ENCODE results near the gene CD81. TPM values are rescaled to one million over a fixed set of nuclear protein-coding genes. Genes with fewer than 3 reads are reported as not detected.

The CD81 gene
- total and polyA plus RNA-seq, 10 of the 15 experiments (the other 5 are each of a cell fraction or from before 2014, with no cell fraction given) = 2.0 to 145 (median 57.2) TPM

DNA sequence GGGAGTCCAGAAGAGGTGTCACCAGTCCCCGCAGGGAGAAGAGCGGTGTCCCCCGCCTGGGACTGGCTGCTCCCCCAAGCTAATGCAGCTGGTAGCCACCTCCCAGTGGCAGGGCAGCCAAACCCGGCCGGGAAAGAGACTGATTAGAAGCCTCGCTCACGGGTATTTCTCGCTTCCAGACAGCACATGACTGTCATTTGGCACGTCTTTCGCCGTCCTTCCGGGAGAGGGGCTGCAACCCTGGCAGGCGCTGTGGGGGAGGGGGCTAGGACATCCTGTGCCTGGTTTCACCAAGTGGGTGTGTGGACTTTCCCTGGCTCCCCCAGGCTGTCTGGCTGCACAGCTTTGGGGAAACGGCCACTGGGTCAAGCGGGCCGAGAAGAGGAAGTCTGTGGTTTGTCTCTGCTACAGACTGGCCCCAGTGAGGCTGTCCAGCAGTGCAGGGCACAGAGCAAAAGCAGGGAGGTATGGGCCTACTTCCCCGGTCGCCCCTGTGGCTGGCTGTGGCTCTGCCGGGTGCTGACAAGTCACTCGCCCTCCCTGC is 3.8 kb downstream of the CD81 start (continued):
- TF ChIP-seq CHD2 (IDR thresholded peaks at IDR 0.05; ENCODE audit: borderline replicate concordance, low read depth, low read length) (no peak), SIN3A (IDR thresholded peaks at IDR 0.05; ENCODE audit: low read depth, low read length) (no peak), JUNB (IDR thresholded peaks at IDR 0.05) (no peak), BCL3 (IDR thresholded peaks at IDR 0.05; ENCODE audit: borderline replicate concordance, insufficient read depth, low read depth, low read length, poor library complexity, severe bottlenecking) (no peak), ZNF207 (IDR thresholded peaks at IDR 0.05; ENCODE audit: borderline replicate concordance) (no peak), ZNF592 (IDR thresholded peaks at IDR 0.05) (no peak), E2F8 (IDR thresholded peaks at IDR 0.05; ENCODE audit: low read depth, partially characterized antibody) (no peak), SMAD1 (IDR thresholded peaks at IDR 0.05; ENCODE audit: low read depth, partially characterized antibody) (no peak)
- TF ChIP-seq, protein P1, sequence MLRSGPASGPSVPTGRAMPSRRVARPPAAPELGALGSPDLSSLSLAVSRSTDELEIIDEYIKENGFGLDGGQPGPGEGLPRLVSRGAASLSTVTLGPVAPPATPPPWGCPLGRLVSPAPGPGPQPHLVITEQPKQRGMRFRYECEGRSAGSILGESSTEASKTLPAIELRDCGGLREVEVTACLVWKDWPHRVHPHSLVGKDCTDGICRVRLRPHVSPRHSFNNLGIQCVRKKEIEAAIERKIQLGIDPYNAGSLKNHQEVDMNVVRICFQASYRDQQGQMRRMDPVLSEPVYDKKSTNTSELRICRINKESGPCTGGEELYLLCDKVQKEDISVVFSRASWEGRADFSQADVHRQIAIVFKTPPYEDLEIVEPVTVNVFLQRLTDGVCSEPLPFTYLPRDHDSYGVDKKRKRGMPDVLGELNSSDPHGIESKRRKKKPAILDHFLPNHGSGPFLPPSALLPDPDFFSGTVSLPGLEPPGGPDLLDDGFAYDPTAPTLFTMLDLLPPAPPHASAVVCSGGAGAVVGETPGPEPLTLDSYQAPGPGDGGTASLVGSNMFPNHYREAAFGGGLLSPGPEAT (IDR thresholded peaks at IDR 0.05; ENCODE audit: low read depth) = peak; percentile 54; the same call in 1 of the 2 replicates
- TF ChIP-seq, protein P2, sequence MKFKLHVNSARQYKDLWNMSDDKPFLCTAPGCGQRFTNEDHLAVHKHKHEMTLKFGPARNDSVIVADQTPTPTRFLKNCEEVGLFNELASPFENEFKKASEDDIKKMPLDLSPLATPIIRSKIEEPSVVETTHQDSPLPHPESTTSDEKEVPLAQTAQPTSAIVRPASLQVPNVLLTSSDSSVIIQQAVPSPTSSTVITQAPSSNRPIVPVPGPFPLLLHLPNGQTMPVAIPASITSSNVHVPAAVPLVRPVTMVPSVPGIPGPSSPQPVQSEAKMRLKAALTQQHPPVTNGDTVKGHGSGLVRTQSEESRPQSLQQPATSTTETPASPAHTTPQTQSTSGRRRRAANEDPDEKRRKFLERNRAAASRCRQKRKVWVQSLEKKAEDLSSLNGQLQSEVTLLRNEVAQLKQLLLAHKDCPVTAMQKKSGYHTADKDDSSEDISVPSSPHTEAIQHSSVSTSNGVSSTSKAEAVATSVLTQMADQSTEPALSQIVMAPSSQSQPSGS (IDR thresholded peaks at IDR 0.05; ENCODE audit: low read length) = no peak
- TF ChIP-seq, protein P3, sequence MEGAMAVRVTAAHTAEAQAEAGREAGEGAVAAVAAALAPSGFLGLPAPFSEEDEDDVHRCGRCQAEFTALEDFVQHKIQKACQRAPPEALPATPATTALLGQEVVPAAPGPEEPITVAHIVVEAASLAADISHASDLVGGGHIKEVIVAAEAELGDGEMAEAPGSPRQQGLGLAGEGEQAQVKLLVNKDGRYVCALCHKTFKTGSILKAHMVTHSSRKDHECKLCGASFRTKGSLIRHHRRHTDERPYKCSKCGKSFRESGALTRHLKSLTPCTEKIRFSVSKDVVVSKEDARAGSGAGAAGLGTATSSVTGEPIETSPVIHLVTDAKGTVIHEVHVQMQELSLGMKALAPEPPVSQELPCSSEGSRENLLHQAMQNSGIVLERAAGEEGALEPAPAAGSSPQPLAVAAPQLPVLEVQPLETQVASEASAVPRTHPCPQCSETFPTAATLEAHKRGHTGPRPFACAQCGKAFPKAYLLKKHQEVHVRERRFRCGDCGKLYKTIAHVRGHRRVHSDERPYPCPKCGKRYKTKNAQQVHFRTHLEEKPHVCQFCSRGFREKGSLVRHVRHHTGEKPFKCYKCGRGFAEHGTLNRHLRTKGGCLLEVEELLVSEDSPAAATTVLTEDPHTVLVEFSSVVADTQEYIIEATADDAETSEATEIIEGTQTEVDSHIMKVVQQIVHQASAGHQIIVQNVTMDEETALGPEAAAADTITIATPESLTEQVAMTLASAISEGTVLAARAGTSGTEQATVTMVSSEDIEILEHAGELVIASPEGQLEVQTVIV (IDR thresholded peaks at IDR 0.05; ENCODE audit: borderline replicate concordance, partially characterized antibody) = no peak
- TF ChIP-seq, protein P4, sequence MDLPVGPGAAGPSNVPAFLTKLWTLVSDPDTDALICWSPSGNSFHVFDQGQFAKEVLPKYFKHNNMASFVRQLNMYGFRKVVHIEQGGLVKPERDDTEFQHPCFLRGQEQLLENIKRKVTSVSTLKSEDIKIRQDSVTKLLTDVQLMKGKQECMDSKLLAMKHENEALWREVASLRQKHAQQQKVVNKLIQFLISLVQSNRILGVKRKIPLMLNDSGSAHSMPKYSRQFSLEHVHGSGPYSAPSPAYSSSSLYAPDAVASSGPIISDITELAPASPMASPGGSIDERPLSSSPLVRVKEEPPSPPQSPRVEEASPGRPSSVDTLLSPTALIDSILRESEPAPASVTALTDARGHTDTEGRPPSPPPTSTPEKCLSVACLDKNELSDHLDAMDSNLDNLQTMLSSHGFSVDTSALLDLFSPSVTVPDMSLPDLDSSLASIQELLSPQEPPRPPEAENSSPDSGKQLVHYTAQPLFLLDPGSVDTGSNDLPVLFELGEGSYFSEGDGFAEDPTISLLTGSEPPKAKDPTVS (IDR thresholded peaks at IDR 0.05; ENCODE audit: low read depth, low read length) = no peak

All from GM12878 (cell line).